ENCODE measurements around the gene LRRC43. TPM values are rescaled to one million over a fixed set of nuclear protein-coding genes. Genes with fewer than 3 reads are reported as not detected.

The LRRC43 gene
- total and polyA plus RNA-seq, 10 donors, result 0.13 to 5.2 (median 0.82) TPM

Small RNA genes within 50 kb of the gene (small RNA-seq; reads per million reads assigned to genes)
- gene DIABLO, result 0 to 1.2 (median 0.12) reads per million in 4 donors

Other genes starting within 250 kb of the LRRC43 start
- gene BCL7A, start 161.2 kb upstream of the LRRC43 start, total RNA-seq, result 10 to 100 TPM in 1 of 7 donors, 1 to 10 TPM in 6; 4.2 to 10.1 (median 8.1) TPM
- 1 to 10 TPM; 2.5 to 4.8 (median 3.8) TPM for gene BCL7A, start 161.2 kb upstream of the LRRC43 start, polyA plus RNA-seq
- gene MLXIP, start 104.4 kb upstream of the LRRC43 start, total RNA-seq, result 10 to 100 TPM; 56.1 to 97.1 (median 79.7) TPM
- gene MLXIP, start 104.4 kb upstream of the LRRC43 start, polyA plus RNA-seq, result 10 to 100 TPM in 2 of 3 donors, 1 to 10 TPM in 1; 7.8 to 28.3 (median 11.5) TPM
- not detected for gene IL31, start 8.9 kb upstream of the LRRC43 start, total RNA-seq
- not detected for gene IL31, start 8.9 kb upstream of the LRRC43 start, polyA plus RNA-seq
- not detected for gene B3GNT4, start 20.6 kb downstream of the LRRC43 start, total RNA-seq
- gene B3GNT4, start 20.6 kb downstream of the LRRC43 start, polyA plus RNA-seq, result under 1 TPM; 0.42 to 0.54 (median 0.49) TPM
- gene DIABLO, start 42.9 kb downstream of the LRRC43 start, total RNA-seq, result 10 to 100 TPM; 30.5 to 55.7 (median 36.1) TPM
- gene DIABLO, start 42.9 kb downstream of the LRRC43 start, polyA plus RNA-seq, result 10 to 100 TPM; 38.8 to 46.7 (median 40.3) TPM
- 10 to 100 TPM; 19.1 to 31.5 (median 23.2) TPM for gene VPS33A, start 83.4 kb downstream of the LRRC43 start, total RNA-seq
- 10 to 100 TPM in 2 of 3 donors, 1 to 10 TPM in 1; 9.7 to 12.3 (median 10.5) TPM for gene VPS33A, start 83.4 kb downstream of the LRRC43 start, polyA plus RNA-seq
- 10 to 100 TPM; 54.7 to 80.2 (median 60.4) TPM for gene CLIP1, start 239.5 kb downstream of the LRRC43 start, total RNA-seq
- 10 to 100 TPM in 1 of 3 donors, 1 to 10 TPM in 2; 7.8 to 13.1 (median 9.7) TPM for gene CLIP1, start 239.5 kb downstream of the LRRC43 start, polyA plus RNA-seq